Measurements from ENCODE around the gene MEIOB.

GRCh38 chr16:1863681-1864460, 8.1 kb downstream of the MEIOB start:
- TF ChIP-seq CTCF (IDR thresholded peaks at IDR 0.05) (peak; percentile 36 to 72 (median 66)), POLR2A (IDR thresholded peaks at IDR 0.05) (peak in 1 of 3 donors; percentile 4)

Measured in body of pancreas (tissue), 4 donors.